ENCODE measurements around the gene KRTAP19-1. TPM values are rescaled to one million over a fixed set of nuclear protein-coding genes. Genes with fewer than 3 reads are reported as not detected.

The KRTAP19-1 gene
- total and polyA plus RNA-seq, 2 of the 8 experiments (the other 6 are each of a cell fraction or from before 2014, with no cell fraction given): not detected

- TF ChIP-seq CTCF (IDR thresholded peaks at IDR 0.05; ENCODE audit: control extremely low read depth in 1 of 3, insufficient read depth in 1 of 3, low read depth in 1 of 3, low read length in 3 of 3) (peak in 2 of 3 experiments; percentile 38 to 43; a peak in 3 of 4 replicates), YY1 (IDR thresholded peaks at IDR 0.05; ENCODE audit: low read depth, low read length) (no peak), CBX8 (IDR thresholded peaks at IDR 0.05; ENCODE audit: borderline replicate concordance, low read depth, low read length) (no peak), CBX5 (IDR thresholded peaks at IDR 0.05; ENCODE audit: low read depth, low read length) (no peak)
Observed at GRCh38 chr21:30444204-30444603, 36.0 kb downstream of the KRTAP19-1 start (continued).
